Activated naive CD8-positive, alpha-beta T cell treated with anti-CD3 and anti-CD28 coated beads, Interleukin-2, amount 10 ng/mL, durations not matched to agents 7 days and 5 days (primary cell): ENCODE measurements around the gene ALG3. TPM values are rescaled to one million over a fixed set of nuclear protein-coding genes. Genes with fewer than 3 reads are reported as not detected.
"Not testable (repeated sequence)": the region's sequence is repeated elsewhere in the genome, so short reads cannot be mapped to it uniquely, and the experiment has no call there.

Source experiments
- ATAC-seq: fragments of 150-1000 bp; cut with Tn5 transposase; one replicate; pipeline ENCODE4 v1.10.0; 2021; ENCODE audit warnings: low read depth, moderate library complexity
- POLR2A ChIA-PET: fragments of 350-600 bp; sonication (Branson Sonifier 250); formaldehyde crosslinking; loops from one replicate; lab custom pipeline; 2021; ENCODE audit warnings: antibody characterized with exemption; lab: Charles Lee
- DNase-seq: peaks from one replicate; pipeline ENCODE4 v3.0.0; 2021
- H3K27ac Mint-ChIP-seq: one replicate; pipeline ENCODE4 v1.8.0; 2022; ENCODE audit warnings: mild to moderate bottlenecking, mixed read lengths
- H3K27me3 Mint-ChIP-seq: one replicate; pipeline ENCODE4 v1.8.0; 2022; ENCODE audit warnings: mild to moderate bottlenecking, moderate library complexity, mixed read lengths
- H3K36me3 Mint-ChIP-seq: one replicate; pipeline ENCODE4 v1.8.0; 2021; ENCODE audit warnings: mild to moderate bottlenecking, mixed read lengths
- H3K4me1 Mint-ChIP-seq: one replicate; pipeline ENCODE4 v1.8.0; 2021; ENCODE audit warnings: mixed read lengths
- H3K4me3 Mint-ChIP-seq: one replicate; pipeline ENCODE4 v1.8.0; 2022; ENCODE audit warnings: mild to moderate bottlenecking, moderate library complexity, mixed read lengths
- H3K9me3 Mint-ChIP-seq: one replicate; pipeline ENCODE4 v1.8.0; 2021; ENCODE audit warnings: mixed read lengths
- total RNA-seq, 2 experiments: library from RNA; stranded (reverse); gene quantifications; one replicate each; pipeline ENCODE4 v1.2.3, GENCODE V29; 2021

ALG3 gene
- total RNA-seq, 2 experiments from 2014 or later, result 38.8 to 38.9 TPM

GRCh38 chr3:184275381-184275701 lies 26.6 kb upstream of the ALG3 start:
- ATAC-seq (no peak), DNase-seq (no peak)
- no peaks in the 10 kb centered on the region for H3K9me3 Mint-ChIP-seq
- peaks cover 2% of the 10 kb centered on the region for H3K4me1 Mint-ChIP-seq
- no peak overlapping the region for H3K4me3 Mint-ChIP-seq
- H3K27ac Mint-ChIP-seq, result no peak overlapping the region
- POLR2A ChIA-PET, result no interaction called here
- no peaks in the 10 kb centered on the region for H3K36me3 Mint-ChIP-seq
- H3K27me3 Mint-ChIP-seq, result peaks cover 47% of the 10 kb centered on the region

DNA sequence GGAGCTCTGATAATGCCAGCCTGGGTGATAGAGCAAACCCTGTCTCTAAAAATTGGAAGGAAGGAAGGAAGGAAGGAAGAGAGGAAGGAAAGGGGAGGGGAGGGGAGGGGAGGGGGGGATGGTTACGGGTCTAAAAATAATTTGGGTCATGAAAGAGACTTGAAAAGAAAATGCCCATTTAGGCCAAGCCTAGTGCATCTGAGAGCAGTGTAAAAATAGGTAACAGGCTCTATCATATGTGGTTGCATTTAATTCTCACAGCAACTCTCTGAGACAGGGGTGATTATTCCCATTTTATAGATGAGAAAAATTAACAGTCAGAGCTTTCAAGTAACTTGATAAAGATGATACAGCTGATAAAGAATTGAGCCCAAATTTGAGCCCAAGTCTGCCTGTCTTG lies 23.5 kb upstream of the ALG3 start:
- Mint-ChIP-seq H3K27me3 (peaks cover 52% of the 10 kb centered on the region), H3K27ac (no peak overlapping the region), H3K36me3 (no peaks in the 10 kb centered on the region), H3K9me3 (no peaks in the 10 kb centered on the region), H3K4me1 (peaks cover 2% of the 10 kb centered on the region), H3K4me3 (no peak overlapping the region)
- DNase-seq (no peak), ATAC-seq (no peak)
- POLR2A ChIA-PET, result no interaction called here

DNA sequence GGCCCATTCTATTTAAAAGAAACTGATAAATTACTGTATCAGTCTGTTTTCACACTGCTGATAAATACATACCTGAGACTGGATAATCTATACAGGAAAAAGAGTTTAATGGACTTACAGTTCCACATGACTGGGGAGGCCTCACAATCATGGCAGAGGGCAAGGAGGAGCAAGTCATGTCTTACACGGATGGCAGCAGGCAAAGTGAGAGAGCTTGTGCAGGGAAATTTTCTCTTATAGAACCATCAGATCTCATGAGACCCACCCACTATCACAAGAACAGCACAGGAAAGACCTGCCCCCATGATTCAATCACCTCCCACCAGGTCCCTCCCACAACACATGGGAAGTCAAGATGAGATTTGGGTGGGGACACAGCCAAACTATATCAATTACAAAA lies 18.5 kb upstream of the ALG3 start:
- H3K9me3 Mint-ChIP-seq, H3K4me3 Mint-ChIP-seq, DNase-seq, H3K27ac Mint-ChIP-seq, POLR2A ChIA-PET, H3K36me3 Mint-ChIP-seq, ATAC-seq, H3K4me1 Mint-ChIP-seq: not testable (repeated sequence)
- peaks cover 47% of the 10 kb centered on the region for H3K27me3 Mint-ChIP-seq

- POLR2A ChIA-PET, result no interaction called here
- ATAC-seq (no peak), DNase-seq (no peak)
- no peaks in the 10 kb centered on the region for H3K9me3 Mint-ChIP-seq
- no peak overlapping the region for H3K27ac Mint-ChIP-seq
- peak overlapping the region; percentile 67 for H3K4me3 Mint-ChIP-seq
- peaks cover 8% of the 10 kb centered on the region for H3K36me3 Mint-ChIP-seq
- H3K4me1 Mint-ChIP-seq, result peaks cover 20% of the 10 kb centered on the region
- peaks cover 48% of the 10 kb centered on the region for H3K27me3 Mint-ChIP-seq
Measured at GRCh38 chr3:184262764-184263179, 14.0 kb upstream of the ALG3 start.

- peak overlapping the region; percentile 74 for H3K4me3 Mint-ChIP-seq
- peaks cover 41% of the 10 kb centered on the region for H3K27me3 Mint-ChIP-seq
- POLR2A ChIA-PET, result no interaction called here
Measured at GRCh38 chr3:184261854-184262763, 13.3 kb upstream of the ALG3 start.

DNA sequence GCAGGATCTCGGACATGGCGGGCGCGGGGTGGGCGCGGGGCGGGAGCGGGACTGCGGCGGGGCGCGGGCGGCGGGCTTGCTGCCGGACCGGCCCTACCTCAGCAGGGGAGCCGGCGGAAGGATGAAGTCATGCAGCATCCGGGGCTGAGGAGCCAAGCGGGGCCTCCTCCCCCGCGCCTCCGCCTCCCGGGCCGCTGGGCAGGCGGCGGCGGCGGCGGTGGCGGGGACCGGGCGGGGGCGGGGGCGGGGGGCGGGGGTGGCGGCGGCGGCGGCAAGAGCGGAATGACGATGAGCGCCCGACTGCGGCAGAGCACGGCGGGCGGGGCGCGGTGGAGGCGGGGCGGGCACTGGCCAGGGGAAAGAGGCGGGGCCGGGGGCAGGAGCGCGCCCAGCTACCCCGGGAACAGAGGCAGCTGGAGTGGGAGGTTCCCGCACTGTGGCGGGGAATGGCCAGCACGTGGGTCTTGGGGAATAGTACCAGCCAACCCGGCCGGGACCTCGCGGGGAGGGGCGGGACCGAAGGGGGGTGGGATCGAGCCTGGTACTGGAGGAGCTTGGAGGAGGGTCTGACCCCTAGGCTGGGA lies 12.6 kb upstream of the ALG3 start, which contains the start of gene CAMK2N2:
Gene CAMK2N2 (minus strand): TSS at position 284 of the 584 bp plus-strand sequence. CDS start 268 bp downstream, at position 16.
- H3K4me1 Mint-ChIP-seq, result peaks cover 20% of the 10 kb centered on the region
- POLR2A ChIA-PET, result no interaction called here
- peak; percentile 62 for DNase-seq
- H3K27me3 Mint-ChIP-seq, result peaks cover 40% of the 10 kb centered on the region
- no peaks in the 10 kb centered on the region for H3K9me3 Mint-ChIP-seq
- H3K36me3 Mint-ChIP-seq, result peaks cover 8% of the 10 kb centered on the region
- ATAC-seq, result peak; percentile 57
- peak within 1 kb of the TSS; percentile 74 for H3K4me3 Mint-ChIP-seq
- H3K27ac Mint-ChIP-seq, result no peak within 1 kb of the TSS

More at GRCh38 chr3:184261854-184262763, 13.3 kb upstream of the ALG3 start:
- Mint-ChIP-seq H3K36me3 (peaks cover 8% of the 10 kb centered on the region), H3K9me3 (no peaks in the 10 kb centered on the region), H3K27ac (no peak overlapping the region), H3K4me1 (peaks cover 20% of the 10 kb centered on the region)
- ATAC-seq, result peak; percentile 13
- peak; percentile 45 for DNase-seq

DNA sequence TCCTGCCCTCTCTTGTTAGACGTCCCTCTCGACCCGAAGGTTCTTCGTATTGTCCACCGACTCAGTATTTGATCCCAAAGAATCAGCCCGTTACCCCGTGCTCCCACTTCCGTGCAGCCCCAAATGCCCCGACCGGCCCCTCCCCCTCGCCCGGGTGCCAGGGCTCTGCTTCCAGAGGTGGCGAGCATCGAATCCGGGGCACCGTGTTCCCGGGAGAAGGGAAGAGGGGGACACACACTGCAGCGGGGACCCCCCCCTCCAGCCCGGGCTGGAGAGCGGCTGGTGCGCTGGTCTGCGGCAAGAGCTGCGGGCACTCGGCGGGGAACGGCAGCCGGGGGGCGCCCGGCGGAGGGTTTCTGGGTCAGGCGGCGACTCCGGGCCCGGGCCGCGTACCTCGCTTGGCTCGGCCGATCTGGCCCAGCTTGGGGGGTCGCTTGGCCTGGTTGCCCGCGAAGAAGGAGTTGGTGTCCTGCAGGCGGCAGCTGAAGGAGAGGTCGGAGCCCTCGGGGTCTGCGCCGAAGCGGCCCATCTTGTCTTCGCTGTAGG lies 12.0 kb upstream of the ALG3 start:
- POLR2A ChIA-PET, result no interaction called here
- H3K4me1 Mint-ChIP-seq, result peaks cover 20% of the 10 kb centered on the region
- H3K4me3 Mint-ChIP-seq, result peak overlapping the region; percentile 74
- H3K9me3 Mint-ChIP-seq, result no peaks in the 10 kb centered on the region
- DNase-seq (no peak), ATAC-seq (peak; percentile 3)
- no peak overlapping the region for H3K27ac Mint-ChIP-seq
- peaks cover 40% of the 10 kb centered on the region for H3K27me3 Mint-ChIP-seq
- H3K36me3 Mint-ChIP-seq, result peaks cover 8% of the 10 kb centered on the region

DNA sequence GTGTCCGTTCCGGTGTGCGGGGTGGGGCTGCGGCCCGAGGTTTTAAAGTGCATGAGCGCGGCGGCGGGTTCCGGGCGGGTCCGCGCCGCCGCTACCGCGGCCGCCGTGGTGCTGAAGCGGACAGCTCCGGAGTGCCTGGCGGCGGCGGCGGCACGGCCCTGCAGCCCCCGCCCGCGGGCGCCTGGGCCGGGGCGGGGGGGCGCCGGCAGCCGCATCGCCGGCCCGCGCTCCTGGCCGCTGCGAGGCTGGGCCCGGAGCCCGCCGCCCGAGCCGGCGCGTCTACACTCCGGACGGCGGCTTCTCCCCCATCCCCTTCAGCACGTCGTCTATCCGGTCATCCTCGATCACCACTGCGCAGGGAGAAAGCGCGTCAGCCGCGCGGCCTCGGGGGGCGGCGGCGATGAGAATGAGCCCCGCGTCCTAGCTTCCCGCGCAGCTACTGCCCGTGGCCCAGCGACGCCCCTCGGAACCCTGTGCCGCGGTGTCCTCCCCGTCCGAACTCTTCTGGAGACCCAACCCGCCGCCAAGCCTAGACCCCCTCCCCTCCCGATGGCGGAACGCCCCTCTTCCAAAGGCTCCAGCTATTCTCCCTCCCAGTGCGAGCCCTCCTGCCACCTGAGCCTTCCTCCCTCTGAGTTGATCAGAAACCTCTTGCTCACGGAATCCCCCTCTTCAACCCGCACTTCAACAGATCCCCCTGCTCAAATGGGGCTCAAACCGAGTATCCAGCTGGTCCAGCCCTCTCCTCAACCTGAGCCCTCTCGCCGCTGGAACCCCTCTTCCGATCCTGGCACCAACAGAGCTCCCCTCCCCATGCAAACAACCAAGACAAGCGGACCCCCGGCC lies 11.3 kb upstream of the ALG3 start:
- H3K9me3 Mint-ChIP-seq, result no peaks in the 10 kb centered on the region
- H3K4me3 Mint-ChIP-seq, result peak overlapping the region; percentile 66
- DNase-seq (peak; percentile 74), ATAC-seq (peak; percentile 48)
- POLR2A ChIA-PET, result no interaction called here
- H3K4me1 Mint-ChIP-seq, result peaks cover 23% of the 10 kb centered on the region
- peaks cover 40% of the 10 kb centered on the region for H3K27me3 Mint-ChIP-seq
- peaks cover 8% of the 10 kb centered on the region for H3K36me3 Mint-ChIP-seq
- H3K27ac Mint-ChIP-seq, result no peak overlapping the region

- POLR2A ChIA-PET, result no interaction called here
- Mint-ChIP-seq H3K27me3 (peaks cover 35% of the 10 kb centered on the region), H3K4me1 (peaks cover 23% of the 10 kb centered on the region), H3K9me3 (no peaks in the 10 kb centered on the region), H3K4me3 (peak overlapping the region; percentile 37), H3K27ac (peak overlapping the region; percentile 48), H3K36me3 (peaks cover 8% of the 10 kb centered on the region)
- DNase-seq (no peak), ATAC-seq (no peak)
Measured at GRCh38 chr3:184259396-184259877, 10.7 kb upstream of the ALG3 start.

GRCh38 chr3:184258926-184259325 lies 10.2 kb upstream of the ALG3 start:
- peaks cover 8% of the 10 kb centered on the region for H3K36me3 Mint-ChIP-seq
- H3K27ac Mint-ChIP-seq, result no peak overlapping the region
- no peak for ATAC-seq
- POLR2A ChIA-PET, result no interaction called here
- DNase-seq, result no peak
- H3K9me3 Mint-ChIP-seq, result no peaks in the 10 kb centered on the region
- peaks cover 23% of the 10 kb centered on the region for H3K4me1 Mint-ChIP-seq
- H3K27me3 Mint-ChIP-seq, result peaks cover 33% of the 10 kb centered on the region
- peak overlapping the region; percentile 37 for H3K4me3 Mint-ChIP-seq

DNA sequence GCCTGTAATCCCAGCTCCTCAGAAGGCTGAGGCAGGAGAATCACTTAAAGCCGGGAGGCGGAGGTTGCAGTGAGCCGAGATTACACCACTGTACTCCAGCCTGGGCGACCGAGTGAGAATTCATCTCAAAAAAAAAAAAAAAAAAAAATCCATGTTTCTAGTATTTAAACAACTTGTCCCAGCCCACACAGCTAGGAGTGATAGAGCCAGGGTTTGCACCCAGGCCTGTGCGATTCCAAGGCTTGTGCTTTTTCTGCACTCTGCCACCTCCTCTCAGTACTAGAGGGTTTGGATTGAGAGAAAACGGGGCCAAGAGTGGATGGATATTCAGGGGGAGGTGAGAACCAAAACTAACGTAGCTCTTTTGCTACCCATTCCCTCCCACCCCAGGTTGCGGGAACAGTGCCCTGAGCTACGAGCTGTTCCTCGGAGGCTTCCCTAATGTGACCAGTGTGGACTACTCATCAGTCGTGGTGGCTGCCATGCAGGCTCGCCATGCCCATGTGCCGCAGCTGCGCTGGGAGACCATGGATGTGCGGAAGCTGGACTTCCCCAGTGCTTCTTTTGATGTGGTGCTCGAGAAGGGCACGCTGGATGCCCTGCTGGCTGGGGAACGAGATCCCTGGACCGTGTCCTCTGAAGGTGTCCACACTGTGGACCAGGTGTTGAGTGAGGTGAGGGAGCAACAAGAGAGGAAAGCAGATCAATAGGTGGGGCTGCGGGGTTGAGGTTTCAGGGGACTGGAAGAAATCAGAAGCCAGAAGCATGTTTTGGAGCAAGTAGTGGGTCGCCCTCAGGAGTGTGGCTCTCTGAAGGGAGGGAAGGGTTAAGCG lies 8.5 kb upstream of the ALG3 start:
- no peak overlapping the region for H3K4me3 Mint-ChIP-seq
- no peaks in the 10 kb centered on the region for H3K9me3 Mint-ChIP-seq
- H3K27ac Mint-ChIP-seq, result no peak overlapping the region
- DNase-seq (no peak), ATAC-seq (no peak)
- H3K27me3 Mint-ChIP-seq, result peaks cover 22% of the 10 kb centered on the region
- H3K4me1 Mint-ChIP-seq, result peaks cover 18% of the 10 kb centered on the region
- peaks cover 8% of the 10 kb centered on the region for H3K36me3 Mint-ChIP-seq
- POLR2A ChIA-PET, result no interaction called here

- DNase-seq, result no peak
- Mint-ChIP-seq H3K36me3 (peaks cover 8% of the 10 kb centered on the region), H3K9me3 (no peaks in the 10 kb centered on the region), H3K4me1 (peaks cover 9% of the 10 kb centered on the region), H3K27me3 (peaks cover 13% of the 10 kb centered on the region), H3K4me3 (no peak overlapping the region), H3K27ac (no peak overlapping the region)
- ATAC-seq, result no peak
- POLR2A ChIA-PET, result no interaction called here
Measured at GRCh38 chr3:184255291-184256039, 6.7 kb upstream of the ALG3 start.
